Activated CD4-positive, alpha-beta memory T cell treated with anti-CD3 and anti-CD28 coated beads, Interleukin-2, amount 10 ng/mL, durations not matched to agents 7 days and 5 days (primary cell): ENCODE measurements around the gene CLVS2. TPM values are rescaled to one million over a fixed set of nuclear protein-coding genes. Genes with fewer than 3 reads are reported as not detected.

Source experiments
- CTCF ChIA-PET: fragments of 350-600 bp; sonication (Branson Sonifier 250); formaldehyde crosslinking; loops from one replicate; lab custom pipeline; 2021; ENCODE audit warnings: antibody characterized with exemption, inconsistent platforms; lab: Charles Lee
- POLR2A ChIA-PET: fragments of 350-600 bp; sonication (Branson Sonifier 250); formaldehyde crosslinking; loops from one replicate; lab custom pipeline; 2021; ENCODE audit warnings: antibody characterized with exemption; lab: Charles Lee
- DNase-seq: peaks from one replicate; pipeline ENCODE4 v3.0.0-alpha.2; 2020
- H3K27ac Mint-ChIP-seq: one replicate; pipeline ENCODE4 v1.8.0; 2021; ENCODE audit warnings: mild to moderate bottlenecking, mixed read lengths
- H3K27me3 Mint-ChIP-seq: one replicate; pipeline ENCODE4 v1.8.0; 2021; ENCODE audit warnings: mixed read lengths
- H3K36me3 Mint-ChIP-seq: one replicate; pipeline ENCODE4 v1.8.0; 2021; ENCODE audit warnings: low read depth, mixed read lengths
- H3K4me1 Mint-ChIP-seq: one replicate; pipeline ENCODE4 v1.8.0; 2021; ENCODE audit warnings: mixed read lengths
- H3K4me3 Mint-ChIP-seq: one replicate; pipeline ENCODE4 v1.8.0; 2021; ENCODE audit warnings: mild to moderate bottlenecking, mixed read lengths
- H3K9me3 Mint-ChIP-seq: one replicate; pipeline ENCODE4 v1.8.0; 2021; ENCODE audit warnings: mixed read lengths
- total RNA-seq, 2 experiments: library from RNA; stranded (reverse); gene quantifications; one replicate each; pipeline ENCODE4 v1.2.3, GENCODE V29; 2021

The CLVS2 gene
- total RNA-seq, 2 experiments from 2014 or later, result not detected

DNA sequence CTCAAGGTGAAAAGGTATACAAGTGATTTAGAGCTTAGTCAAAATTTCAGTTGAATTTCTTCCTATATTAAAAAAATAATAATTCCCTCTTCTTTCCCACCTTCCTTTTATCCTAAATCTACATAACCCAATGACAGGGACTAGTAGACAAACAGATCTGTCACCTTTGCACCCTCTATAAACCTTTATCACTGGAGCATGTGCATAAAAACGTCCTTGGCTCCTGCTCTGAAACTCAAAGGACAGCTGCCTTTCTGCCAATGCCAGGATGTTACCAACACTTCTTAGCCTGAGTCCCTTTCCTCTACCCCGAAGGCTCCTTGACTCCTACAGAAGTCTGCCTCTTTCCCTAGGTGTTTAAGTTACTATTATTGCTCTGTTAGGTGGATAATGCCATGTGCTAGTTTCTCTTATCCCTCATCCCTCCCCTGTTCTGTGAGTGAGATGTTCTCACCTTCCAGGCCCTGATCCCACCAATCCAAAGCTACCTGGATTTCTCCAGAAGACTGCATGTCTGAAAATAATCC, 4.3 kb downstream of the CLVS2 start:
- H3K27me3 Mint-ChIP-seq, result peaks cover 21% of the 10 kb centered on the region
- peaks cover 2% of the 10 kb centered on the region for H3K9me3 Mint-ChIP-seq
- no peaks in the 10 kb centered on the region for H3K36me3 Mint-ChIP-seq
- no peak overlapping the region for H3K27ac Mint-ChIP-seq
- no peaks in the 10 kb centered on the region for H3K4me1 Mint-ChIP-seq
- H3K4me3 Mint-ChIP-seq, result no peak overlapping the region
- CTCF ChIA-PET, result no interaction called here
- DNase-seq, result no peak
- POLR2A ChIA-PET, result no interaction called here

DNA sequence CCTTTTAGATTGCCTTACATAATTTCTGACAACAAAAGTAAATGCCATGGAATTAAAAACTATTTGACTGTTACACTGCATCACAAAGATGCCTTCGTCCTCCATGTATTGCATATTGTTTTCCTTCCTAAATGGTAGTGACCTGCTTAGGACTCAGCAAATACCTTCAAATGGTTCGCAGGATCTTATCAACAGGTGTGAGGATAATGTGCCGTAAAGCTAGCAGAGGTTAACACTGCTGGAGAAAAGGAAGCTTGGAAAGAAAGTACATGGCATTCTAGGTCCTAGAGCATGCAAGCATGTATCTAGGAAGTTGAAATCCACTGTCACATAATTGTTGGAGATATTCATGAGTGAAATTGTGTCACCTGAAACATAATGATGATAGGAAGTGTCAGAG, 5.5 kb downstream of the CLVS2 start:
- DNase-seq, result no peak
- peaks cover 13% of the 10 kb centered on the region for H3K27me3 Mint-ChIP-seq
- no peak overlapping the region for H3K4me3 Mint-ChIP-seq
- ChIA-PET POLR2A (no interaction called here), CTCF (no interaction called here)
- no peak overlapping the region for H3K27ac Mint-ChIP-seq
- H3K9me3 Mint-ChIP-seq, result peaks cover 2% of the 10 kb centered on the region
- H3K36me3 Mint-ChIP-seq, result no peaks in the 10 kb centered on the region
- no peaks in the 10 kb centered on the region for H3K4me1 Mint-ChIP-seq

DNA sequence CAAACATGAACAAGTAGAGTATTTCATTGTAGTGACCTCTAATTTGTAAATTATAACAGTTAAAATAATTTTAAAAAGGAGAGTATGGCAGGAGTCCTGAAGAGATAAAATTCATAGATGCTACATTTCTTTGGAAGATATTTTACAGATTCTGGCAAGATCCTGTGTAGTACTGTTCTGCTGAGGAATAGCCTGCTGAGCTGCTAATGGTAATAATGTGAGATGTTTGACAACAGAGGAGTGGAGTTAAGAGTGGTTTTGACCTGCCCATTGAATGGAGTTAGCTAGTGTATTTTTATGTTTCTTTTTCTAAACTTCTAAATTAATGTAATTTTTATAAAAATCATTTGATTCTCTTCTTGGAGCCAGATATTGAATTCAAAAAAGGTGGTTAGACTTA, 11.8 kb downstream of the CLVS2 start:
- Mint-ChIP-seq H3K27ac (no peak overlapping the region), H3K9me3 (peaks cover 2% of the 10 kb centered on the region), H3K4me1 (no peaks in the 10 kb centered on the region), H3K36me3 (no peaks in the 10 kb centered on the region), H3K27me3 (no peaks in the 10 kb centered on the region), H3K4me3 (no peak overlapping the region)
- ChIA-PET POLR2A (no interaction called here), CTCF (no interaction called here)
- no peak for DNase-seq

DNA sequence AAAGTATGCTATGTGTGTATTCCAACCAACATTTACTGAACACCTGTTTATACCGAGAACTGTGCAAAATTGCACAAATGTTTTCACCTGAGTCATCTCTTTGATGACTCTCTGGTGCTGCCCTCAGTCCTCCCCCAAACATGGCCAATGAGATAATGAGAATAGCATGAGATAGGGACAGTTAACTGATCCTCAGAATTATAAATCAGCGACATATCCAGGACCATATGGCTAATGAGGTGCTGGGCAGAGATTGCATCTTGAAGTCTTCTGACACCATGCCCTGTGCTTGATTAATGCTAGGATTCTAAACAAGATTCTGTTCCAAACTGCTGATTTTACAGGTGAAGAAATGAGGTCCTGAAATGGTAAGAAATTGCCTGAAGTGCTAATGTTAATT, 13.0 kb downstream of the CLVS2 start:
- Mint-ChIP-seq H3K27me3 (no peaks in the 10 kb centered on the region), H3K27ac (no peak overlapping the region), H3K4me1 (no peaks in the 10 kb centered on the region), H3K4me3 (no peak overlapping the region), H3K36me3 (no peaks in the 10 kb centered on the region), H3K9me3 (peaks cover 2% of the 10 kb centered on the region)
- POLR2A ChIA-PET, result no interaction called here
- no peak for DNase-seq
- CTCF ChIA-PET, result no interaction called here

DNA sequence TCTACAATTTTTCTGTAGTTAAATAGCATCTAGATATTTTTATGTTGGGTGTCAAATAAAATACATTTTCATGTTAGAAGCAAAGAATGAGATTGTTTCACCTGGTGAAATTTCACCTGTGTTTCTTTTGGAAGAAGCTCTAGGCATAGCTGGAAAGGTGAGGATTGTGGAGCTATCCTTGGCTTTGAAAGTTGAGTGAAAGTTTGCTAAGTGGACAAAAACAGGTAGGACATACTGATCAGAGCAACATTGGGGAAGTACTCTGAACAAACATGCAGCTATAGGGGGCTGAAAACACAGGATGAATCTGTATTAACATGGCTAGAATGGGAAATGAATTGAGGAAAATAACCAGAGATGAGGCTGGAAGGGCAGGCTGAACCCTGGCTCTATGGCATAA, 18.8 kb downstream of the CLVS2 start:
- ChIA-PET POLR2A (no interaction called here), CTCF (no interaction called here)
- Mint-ChIP-seq H3K27ac (no peak overlapping the region), H3K9me3 (peaks cover 3% of the 10 kb centered on the region), H3K4me1 (no peaks in the 10 kb centered on the region), H3K36me3 (no peaks in the 10 kb centered on the region), H3K4me3 (no peak overlapping the region), H3K27me3 (no peaks in the 10 kb centered on the region)
- DNase-seq, result no peak

DNA sequence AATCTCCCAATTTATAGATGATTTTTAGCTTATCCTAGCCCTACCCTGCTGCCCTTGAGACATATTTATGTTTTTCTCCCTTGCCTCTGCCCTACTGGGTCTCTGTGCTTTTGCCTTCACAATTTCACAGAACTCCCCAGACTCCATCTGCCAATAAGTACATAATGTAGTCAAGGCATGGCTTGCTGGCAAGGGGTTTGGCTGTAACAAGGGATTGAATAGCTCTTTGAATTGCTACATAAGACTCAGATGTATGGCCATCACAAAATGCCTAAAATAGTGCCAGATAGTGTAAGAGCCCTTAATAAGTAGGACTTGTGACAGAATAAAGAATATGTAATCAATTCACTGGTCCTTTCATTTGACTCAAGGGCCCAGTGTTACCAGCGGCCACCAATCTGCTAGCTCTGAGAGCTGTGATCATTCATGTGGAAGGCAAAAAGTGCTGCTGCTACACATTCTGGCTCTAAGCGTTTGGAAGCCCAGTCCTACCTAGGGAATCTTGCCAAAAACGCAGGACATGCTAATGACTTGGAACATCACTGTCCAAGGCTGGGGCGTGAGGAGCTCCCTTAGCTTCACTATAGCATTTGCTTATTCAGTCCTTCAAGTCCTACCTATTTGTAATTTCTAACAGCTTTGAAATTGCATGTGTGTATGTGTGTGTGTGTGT, 20.5 kb downstream of the CLVS2 start:
- H3K4me3 Mint-ChIP-seq, result no peak overlapping the region
- no peaks in the 10 kb centered on the region for H3K27me3 Mint-ChIP-seq
- no peaks in the 10 kb centered on the region for H3K4me1 Mint-ChIP-seq
- no peak overlapping the region for H3K27ac Mint-ChIP-seq
- H3K9me3 Mint-ChIP-seq, result peaks cover 3% of the 10 kb centered on the region
- H3K36me3 Mint-ChIP-seq, result no peaks in the 10 kb centered on the region
- ChIA-PET CTCF (no interaction called here), POLR2A (no interaction called here)
- DNase-seq, result no peak

DNA sequence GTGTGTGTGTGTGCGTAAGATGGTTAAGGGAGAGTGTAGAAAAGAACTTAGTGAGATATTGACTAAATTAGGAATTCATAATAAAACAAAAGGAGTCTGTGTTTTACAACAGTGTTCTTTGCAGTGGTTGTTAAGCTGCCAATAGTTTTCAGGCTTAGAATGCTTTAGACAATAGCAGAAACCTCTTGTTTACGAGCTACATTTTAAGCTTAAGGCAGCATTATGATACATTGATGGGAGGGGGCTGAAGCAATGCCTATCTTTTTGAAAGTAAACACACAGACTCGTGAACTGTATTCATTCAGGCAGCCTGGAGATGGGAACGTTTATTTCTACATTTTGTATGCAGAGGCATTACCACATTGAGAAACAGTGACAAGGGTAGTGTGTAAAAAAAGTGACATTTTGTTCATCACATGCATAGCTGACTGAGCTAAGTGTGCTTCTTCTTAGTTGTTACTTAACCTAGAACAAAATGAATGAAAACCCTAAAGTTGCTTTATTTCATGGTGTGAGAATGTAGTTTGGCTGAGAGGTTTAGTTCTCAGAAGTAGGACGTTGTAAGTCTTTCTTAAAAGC, 21.2 kb downstream of the CLVS2 start:
- ChIA-PET POLR2A (no interaction called here), CTCF (no interaction called here)
- H3K9me3 Mint-ChIP-seq, result peaks cover 3% of the 10 kb centered on the region
- no peaks in the 10 kb centered on the region for H3K27me3 Mint-ChIP-seq
- H3K36me3 Mint-ChIP-seq, result no peaks in the 10 kb centered on the region
- no peaks in the 10 kb centered on the region for H3K4me1 Mint-ChIP-seq
- no peak overlapping the region for H3K27ac Mint-ChIP-seq
- DNase-seq, result no peak
- H3K4me3 Mint-ChIP-seq, result no peak overlapping the region

DNA sequence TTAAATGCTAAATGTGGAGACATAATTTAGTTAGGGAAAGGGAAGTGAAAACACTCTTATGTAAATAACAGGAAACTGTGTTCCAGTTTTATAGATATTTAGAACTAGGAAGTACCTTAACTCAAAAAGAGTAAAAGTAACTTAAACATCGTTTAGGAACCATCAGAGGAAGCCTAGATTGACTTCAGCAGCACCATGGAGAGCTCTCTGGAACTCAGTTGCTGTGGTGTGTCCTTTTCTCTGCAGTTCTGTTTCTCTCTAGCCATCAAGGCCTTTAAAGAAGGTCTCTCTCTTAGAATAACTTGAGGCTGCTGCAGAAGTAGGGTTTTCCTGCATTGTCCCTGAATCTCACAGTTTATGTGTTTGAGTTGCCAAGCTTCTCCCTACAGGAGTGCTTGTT, 26.9 kb downstream of the CLVS2 start:
- ChIA-PET POLR2A (no interaction called here), CTCF (no interaction called here)
- H3K4me3 Mint-ChIP-seq, result no peak overlapping the region
- no peaks in the 10 kb centered on the region for H3K4me1 Mint-ChIP-seq
- H3K36me3 Mint-ChIP-seq, result no peaks in the 10 kb centered on the region
- H3K27ac Mint-ChIP-seq, result no peak overlapping the region
- DNase-seq, result no peak
- H3K9me3 Mint-ChIP-seq, result no peaks in the 10 kb centered on the region
- no peaks in the 10 kb centered on the region for H3K27me3 Mint-ChIP-seq

DNA sequence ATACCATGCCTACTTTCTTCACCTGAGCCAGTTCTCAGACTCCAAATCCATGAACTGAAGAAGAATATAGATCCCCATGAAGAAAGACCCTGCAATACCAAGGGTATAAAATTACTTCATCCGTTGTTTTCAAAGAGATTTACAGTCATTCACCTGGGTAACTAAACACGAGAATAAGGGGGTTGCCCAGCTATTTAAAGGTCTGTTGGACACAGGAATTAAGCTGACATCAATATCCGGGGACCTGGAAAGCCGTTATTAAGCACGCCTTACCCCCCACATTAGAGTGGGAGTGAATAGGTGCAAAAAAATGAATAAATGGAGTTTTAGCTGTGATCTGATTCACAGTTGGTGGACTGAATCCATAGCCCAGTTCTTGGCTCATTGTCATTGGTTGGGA, 28.9 kb downstream of the CLVS2 start:
- POLR2A ChIA-PET, result no interaction called here
- DNase-seq, result no peak
- H3K4me3 Mint-ChIP-seq, result no peak overlapping the region
- no peaks in the 10 kb centered on the region for H3K27me3 Mint-ChIP-seq
- CTCF ChIA-PET, result no interaction called here
- no peak overlapping the region for H3K27ac Mint-ChIP-seq
- H3K36me3 Mint-ChIP-seq, result no peaks in the 10 kb centered on the region
- H3K4me1 Mint-ChIP-seq, result no peaks in the 10 kb centered on the region
- H3K9me3 Mint-ChIP-seq, result no peaks in the 10 kb centered on the region

DNA sequence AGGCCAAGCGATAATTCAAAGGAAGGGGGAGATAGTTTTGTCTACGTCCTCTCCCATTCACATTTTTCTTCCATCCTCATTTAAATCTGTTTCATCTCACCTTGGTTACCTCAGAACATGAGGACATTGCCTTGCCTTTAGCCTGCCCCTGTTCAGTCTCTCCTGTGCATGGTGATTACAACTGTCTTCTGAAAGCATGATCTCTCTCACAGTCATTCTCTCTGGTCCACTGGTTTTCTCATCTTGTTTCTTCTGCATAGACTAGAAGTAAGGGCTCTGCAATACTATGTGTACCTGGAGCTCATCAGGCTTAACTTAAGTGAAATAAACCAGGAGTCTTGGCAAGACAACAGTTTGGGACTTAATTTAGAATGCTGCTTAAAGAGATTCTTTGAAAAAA, 31.4 kb downstream of the CLVS2 start:
- H3K27ac Mint-ChIP-seq, result no peak overlapping the region
- H3K4me3 Mint-ChIP-seq, result no peak overlapping the region
- no peaks in the 10 kb centered on the region for H3K36me3 Mint-ChIP-seq
- ChIA-PET CTCF (no interaction called here), POLR2A (no interaction called here)
- H3K9me3 Mint-ChIP-seq, result no peaks in the 10 kb centered on the region
- no peak for DNase-seq
- no peaks in the 10 kb centered on the region for H3K4me1 Mint-ChIP-seq
- no peaks in the 10 kb centered on the region for H3K27me3 Mint-ChIP-seq

DNA sequence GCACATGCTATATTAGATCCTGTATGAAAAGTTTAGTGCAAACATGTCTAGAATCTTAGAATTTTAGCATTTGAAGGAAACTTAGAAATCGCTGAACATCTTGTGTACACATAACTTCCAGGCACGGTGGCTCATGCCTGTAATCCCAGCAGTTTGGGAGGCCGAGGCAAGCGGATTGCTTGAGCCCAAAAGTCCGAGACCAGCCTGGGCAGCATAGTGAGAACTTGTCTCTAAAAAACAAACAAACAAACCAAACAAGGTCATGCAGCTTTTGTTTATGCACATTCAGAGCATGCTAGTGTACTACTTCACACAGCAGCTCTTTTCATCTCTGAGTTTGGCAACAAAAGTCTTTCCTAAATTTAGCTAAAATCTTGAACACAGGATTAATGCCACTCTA, 32.2 kb downstream of the CLVS2 start:
- POLR2A ChIA-PET, result no interaction called here
- H3K4me3 Mint-ChIP-seq, result no peak overlapping the region
- no peak for DNase-seq
- no peaks in the 10 kb centered on the region for H3K36me3 Mint-ChIP-seq
- CTCF ChIA-PET, result no interaction called here
- no peaks in the 10 kb centered on the region for H3K9me3 Mint-ChIP-seq
- no peaks in the 10 kb centered on the region for H3K4me1 Mint-ChIP-seq
- H3K27ac Mint-ChIP-seq, result no peak overlapping the region
- no peaks in the 10 kb centered on the region for H3K27me3 Mint-ChIP-seq

DNA sequence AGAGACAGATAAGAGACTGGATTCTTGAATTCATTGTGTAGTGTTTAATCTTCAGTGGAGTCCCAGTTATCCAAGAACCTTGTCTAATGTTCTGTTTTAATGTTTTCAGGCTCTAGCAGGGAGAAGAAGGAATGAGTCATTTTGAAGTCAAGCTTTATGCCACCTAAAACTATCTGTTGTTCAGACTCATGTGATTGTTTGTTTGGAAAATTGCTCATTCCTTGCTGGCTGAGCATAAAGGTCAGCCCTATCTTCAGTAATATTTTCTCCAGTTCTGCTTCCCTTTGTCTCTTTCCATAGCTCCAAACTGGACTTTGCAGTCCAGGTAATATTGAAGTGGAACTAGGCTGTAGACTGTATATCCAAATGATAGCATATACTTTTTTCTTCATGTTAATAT, 34.2 kb downstream of the CLVS2 start:
- Mint-ChIP-seq H3K4me3 (no peak overlapping the region), H3K27me3 (no peaks in the 10 kb centered on the region), H3K36me3 (no peaks in the 10 kb centered on the region), H3K4me1 (no peaks in the 10 kb centered on the region), H3K27ac (no peak overlapping the region), H3K9me3 (no peaks in the 10 kb centered on the region)
- CTCF ChIA-PET, result no interaction called here
- DNase-seq, result no peak
- POLR2A ChIA-PET, result no interaction called here

DNA sequence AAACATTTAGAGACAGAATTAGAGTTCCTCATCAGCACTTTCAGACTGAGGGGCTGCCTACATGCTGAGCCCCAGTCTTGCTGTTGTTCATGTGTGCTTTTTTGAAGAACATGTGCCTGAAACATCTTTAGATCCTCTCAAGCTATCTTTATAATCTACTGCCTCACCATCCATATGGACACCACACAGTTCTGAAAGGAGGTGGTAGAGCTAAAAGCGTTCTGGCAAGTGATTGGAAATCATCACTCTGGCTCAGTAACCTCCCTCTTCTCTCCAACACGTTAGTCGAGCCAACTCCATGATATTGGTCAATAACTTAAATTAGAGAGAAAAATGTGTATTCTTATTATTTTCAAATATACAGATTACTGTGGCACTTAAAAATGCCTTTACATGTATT, 40.6 kb downstream of the CLVS2 start:
- POLR2A ChIA-PET, result no interaction called here
- CTCF ChIA-PET, result interaction anchor here (0.6 kb wide), 1 partner anchor 250 kb away, joined by 3 read pairs; no protein-coding TSS in a partner anchor
- H3K4me1 Mint-ChIP-seq, result no peaks in the 10 kb centered on the region

DNA sequence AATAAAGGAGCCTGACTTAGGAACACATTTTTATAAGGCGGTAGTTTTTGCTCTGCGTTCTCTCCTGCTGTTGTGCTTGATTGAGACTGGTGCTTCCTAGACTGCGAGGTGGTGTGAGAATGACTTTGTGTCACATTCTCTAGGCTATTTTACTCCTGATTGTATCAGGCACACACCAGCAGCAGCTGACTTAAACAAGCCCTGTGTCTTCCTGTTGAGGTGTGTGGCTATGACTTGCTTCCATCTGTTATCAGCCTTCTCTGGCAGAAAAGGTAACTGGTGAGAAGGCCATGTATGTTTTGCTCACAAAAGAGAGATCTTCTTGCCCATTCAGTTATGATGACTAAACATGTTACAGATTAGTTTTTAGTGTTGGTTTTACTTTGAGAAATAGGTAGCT, 43.4 kb downstream of the CLVS2 start:
- no peaks in the 10 kb centered on the region for H3K9me3 Mint-ChIP-seq
- POLR2A ChIA-PET, result no interaction called here
- H3K4me1 Mint-ChIP-seq, result no peaks in the 10 kb centered on the region

More for the DNA sequence above, 40.6 kb downstream of the CLVS2 start:
- Mint-ChIP-seq H3K27me3 (no peaks in the 10 kb centered on the region), H3K27ac (no peak overlapping the region), H3K36me3 (no peaks in the 10 kb centered on the region), H3K4me3 (no peak overlapping the region), H3K9me3 (no peaks in the 10 kb centered on the region)
- no peak for DNase-seq

More for the DNA sequence above, 43.4 kb downstream of the CLVS2 start:
- Mint-ChIP-seq H3K4me3 (no peak overlapping the region), H3K27me3 (no peaks in the 10 kb centered on the region), H3K36me3 (no peaks in the 10 kb centered on the region), H3K27ac (no peak overlapping the region)
- CTCF ChIA-PET, result no interaction called here
- no peak for DNase-seq
